ENCODE data around the gene VASN. TPM values are rescaled to one million over a fixed set of nuclear protein-coding genes. Genes with fewer than 3 reads are reported as not detected.
"Not testable (repeated sequence)": the region's sequence is repeated elsewhere in the genome, so short reads cannot be mapped to it uniquely, and the experiment has no call there.

The VASN gene
- polyA plus RNA-seq, 1 donor: 5.7 TPM

DNA sequence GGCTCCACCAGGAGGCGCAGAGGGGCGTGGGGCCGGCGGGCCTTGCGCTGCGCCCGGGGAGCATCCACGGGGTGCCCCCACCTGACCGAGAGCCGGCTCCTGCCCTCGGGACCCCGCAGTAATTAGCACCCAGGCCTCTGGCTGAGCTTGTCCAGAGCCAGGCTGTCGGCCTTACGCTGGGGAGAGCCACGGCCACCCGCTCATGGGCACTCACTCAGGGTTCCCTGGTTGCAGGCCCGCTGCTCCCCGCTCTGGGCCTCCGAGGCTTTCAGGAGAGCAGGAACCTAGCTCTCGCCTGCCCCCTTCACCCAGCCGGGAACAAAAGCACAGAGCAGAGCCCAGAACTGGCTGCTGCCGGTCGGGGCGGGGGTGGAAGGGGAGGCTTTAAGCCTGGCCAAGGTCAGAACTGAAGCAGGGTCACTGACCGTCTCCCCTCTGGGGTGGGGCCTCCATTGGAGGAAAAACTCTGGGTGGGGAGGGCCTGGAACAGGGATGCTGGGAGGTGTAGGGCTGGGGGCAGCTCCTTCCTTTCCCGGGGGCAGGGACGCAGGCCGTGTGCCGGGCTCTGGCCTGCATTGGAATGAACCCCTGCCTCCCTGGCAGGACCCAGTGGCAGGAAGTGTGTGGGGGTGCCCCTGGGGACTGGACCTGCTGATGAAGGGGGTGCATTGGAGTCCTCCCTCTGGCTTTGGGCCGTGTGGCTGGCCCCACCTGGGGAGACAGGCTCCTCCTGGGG, 43.4 kb upstream of the VASN start:
- H3K4me3 ChIP-seq (ENCODE audit: low read length): peak overlapping the region; percentile 49
- no peaks in the 10 kb centered on the region for H3K27me3 ChIP-seq (ENCODE audit: control insufficient read depth, insufficient read depth, low read length)
- DNase-seq: peak; percentile 75 to 86
- H3K27ac ChIP-seq (ENCODE audit: low read length): peak overlapping the region; percentile 71
- WGBS (ENCODE audit: insufficient coverage, low lambda C conversion rate): no CpG with 5 or more reads among the region's 30 CpGs
- H3K9me3 ChIP-seq (ENCODE audit: control insufficient read depth, low read depth, low read length): peaks cover 3% of the 10 kb centered on the region
- H3K36me3 ChIP-seq (ENCODE audit: control insufficient read depth, insufficient read depth, low read length): peaks cover 9% of the 10 kb centered on the region
- peaks cover 38% of the 10 kb centered on the region for H3K4me1 ChIP-seq (ENCODE audit: control insufficient read depth, insufficient read depth, low read length)

DNA sequence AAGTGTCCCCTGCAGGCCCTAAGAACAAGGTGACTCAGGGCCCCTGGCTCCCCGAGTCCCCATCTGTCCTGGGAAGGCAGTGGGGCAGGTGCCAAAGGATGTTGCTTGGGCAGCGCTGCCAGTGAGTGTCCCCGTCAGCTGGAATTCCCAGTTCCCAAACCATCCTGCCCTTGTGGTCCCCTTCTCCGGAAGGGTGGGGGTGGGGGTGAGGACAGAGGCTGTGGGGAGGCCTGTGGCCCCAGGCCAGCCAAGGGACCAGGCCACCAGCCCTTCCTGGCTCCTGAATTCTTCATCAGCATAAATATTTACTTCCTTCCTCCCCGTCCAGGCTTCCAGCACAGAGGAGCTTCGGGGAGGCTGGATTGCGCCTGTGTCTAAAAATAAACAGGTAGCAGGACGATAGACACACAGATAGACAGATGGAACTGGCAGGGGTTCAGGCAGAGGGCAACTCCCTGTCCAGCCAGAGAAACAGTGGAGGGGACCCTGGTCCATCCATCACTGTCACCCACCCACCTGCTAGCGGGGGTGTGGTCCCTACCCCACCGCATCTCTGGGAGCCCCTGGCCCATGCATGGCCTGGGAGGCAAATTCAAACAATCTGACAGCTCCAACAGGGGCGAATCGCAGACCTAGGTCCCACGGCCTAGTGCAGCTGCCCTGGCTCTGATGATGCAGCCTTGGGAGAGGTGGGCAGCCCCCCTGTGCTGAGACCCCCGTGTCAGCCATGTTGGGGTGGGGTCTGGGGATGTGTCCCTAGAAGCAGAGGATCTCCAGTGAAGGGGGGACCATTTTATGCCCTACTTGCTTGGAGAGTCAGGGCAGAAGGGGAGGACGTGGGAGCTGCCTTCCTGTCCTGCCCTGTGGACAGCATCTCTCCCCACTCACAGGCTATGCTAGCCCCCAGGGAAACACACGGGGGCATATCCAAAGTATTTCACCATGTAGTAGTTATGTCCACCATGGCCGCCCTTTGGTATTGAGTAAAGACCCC, 42.6 kb upstream of the VASN start:
- Histone ChIP-seq H3K4me1 (ENCODE audit: control insufficient read depth, insufficient read depth, low read length) (peaks cover 30% of the 10 kb centered on the region), H3K9me3 (ENCODE audit: control insufficient read depth, low read depth, low read length) (peaks cover 3% of the 10 kb centered on the region), H3K27ac (ENCODE audit: low read length) (peak overlapping the region; percentile 71), H3K4me3 (ENCODE audit: low read length) (no peak overlapping the region), H3K36me3 (ENCODE audit: control insufficient read depth, insufficient read depth, low read length) (peaks cover 9% of the 10 kb centered on the region), H3K27me3 (ENCODE audit: control insufficient read depth, insufficient read depth, low read length) (no peaks in the 10 kb centered on the region)
- no CpG with 5 or more reads among the region's 17 CpGs for WGBS (ENCODE audit: insufficient coverage, low lambda C conversion rate)
- no peak for DNase-seq

DNA sequence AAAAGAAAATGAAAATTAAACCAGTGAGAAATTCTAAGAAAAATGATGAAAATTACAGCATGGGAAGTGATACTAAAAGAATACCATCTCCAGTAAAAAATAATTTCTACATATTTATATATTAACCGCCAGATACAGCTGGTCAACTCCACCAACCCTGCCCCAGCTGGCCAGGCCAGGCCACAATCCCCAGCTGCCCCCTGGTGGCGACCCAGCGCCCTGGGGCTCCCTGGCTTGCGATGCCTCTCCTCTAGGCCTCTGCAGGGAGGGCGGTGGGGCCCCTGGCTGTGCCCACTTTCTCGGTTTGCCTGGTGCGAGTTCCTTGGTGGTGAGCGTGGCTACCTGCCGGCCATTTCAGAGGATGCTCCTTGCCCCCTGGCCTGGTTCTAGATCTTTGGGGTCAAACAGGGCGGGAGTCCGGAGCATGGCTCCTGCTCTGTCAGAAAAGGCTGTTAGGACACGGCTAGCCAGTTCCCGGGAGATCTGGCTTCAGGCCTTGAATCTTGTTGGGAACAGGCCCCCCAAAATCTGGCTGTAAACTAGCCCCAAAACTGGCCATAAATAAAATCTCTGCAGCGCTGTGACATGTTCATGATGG, 41.3 kb upstream of the VASN start:
- H3K9me3 ChIP-seq (ENCODE audit: control insufficient read depth, low read depth, low read length): no peaks in the 10 kb centered on the region
- H3K4me3 ChIP-seq (ENCODE audit: low read length): no peak overlapping the region
- peaks cover 17% of the 10 kb centered on the region for H3K4me1 ChIP-seq (ENCODE audit: control insufficient read depth, insufficient read depth, low read length)
- H3K36me3 ChIP-seq (ENCODE audit: control insufficient read depth, insufficient read depth, low read length): peaks cover 19% of the 10 kb centered on the region
- H3K27me3 ChIP-seq (ENCODE audit: control insufficient read depth, insufficient read depth, low read length): no peaks in the 10 kb centered on the region
- DNase-seq: no peak
- H3K27ac ChIP-seq (ENCODE audit: low read length): no peak overlapping the region
- no CpG with 5 or more reads among the region's 14 CpGs for WGBS (ENCODE audit: insufficient coverage, low lambda C conversion rate)

DNA sequence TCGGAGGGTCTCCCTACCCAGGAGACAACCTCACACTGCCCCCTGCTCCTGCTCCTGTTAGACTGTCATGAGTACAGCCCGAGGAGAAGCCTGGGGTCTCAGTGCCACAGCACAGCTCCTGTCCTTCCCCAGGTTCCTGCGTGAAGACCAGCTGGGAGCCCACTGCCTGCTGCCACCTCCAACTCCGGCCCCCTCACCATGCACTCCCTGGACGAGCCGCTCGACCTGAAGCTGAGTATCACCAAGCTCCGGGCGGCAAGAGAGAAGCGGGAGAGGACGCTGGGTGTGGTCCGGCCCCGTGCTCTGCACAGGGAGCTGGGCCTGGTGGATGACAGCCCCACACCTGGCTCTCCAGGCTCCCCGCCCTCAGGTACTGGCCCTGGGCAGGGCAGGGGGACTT, 39.6 kb upstream of the VASN start:
- H3K27ac ChIP-seq (ENCODE audit: low read length): no peak overlapping the region
- peaks cover 15% of the 10 kb centered on the region for H3K4me1 ChIP-seq (ENCODE audit: control insufficient read depth, insufficient read depth, low read length)
- WGBS (ENCODE audit: insufficient coverage, low lambda C conversion rate): no CpG with 5 or more reads among the region's 14 CpGs
- no peak for DNase-seq
- H3K27me3 ChIP-seq (ENCODE audit: control insufficient read depth, insufficient read depth, low read length): no peaks in the 10 kb centered on the region
- no peak overlapping the region for H3K4me3 ChIP-seq (ENCODE audit: low read length)
- no peaks in the 10 kb centered on the region for H3K9me3 ChIP-seq (ENCODE audit: control insufficient read depth, low read depth, low read length)
- H3K36me3 ChIP-seq (ENCODE audit: control insufficient read depth, insufficient read depth, low read length): peaks cover 27% of the 10 kb centered on the region

DNA sequence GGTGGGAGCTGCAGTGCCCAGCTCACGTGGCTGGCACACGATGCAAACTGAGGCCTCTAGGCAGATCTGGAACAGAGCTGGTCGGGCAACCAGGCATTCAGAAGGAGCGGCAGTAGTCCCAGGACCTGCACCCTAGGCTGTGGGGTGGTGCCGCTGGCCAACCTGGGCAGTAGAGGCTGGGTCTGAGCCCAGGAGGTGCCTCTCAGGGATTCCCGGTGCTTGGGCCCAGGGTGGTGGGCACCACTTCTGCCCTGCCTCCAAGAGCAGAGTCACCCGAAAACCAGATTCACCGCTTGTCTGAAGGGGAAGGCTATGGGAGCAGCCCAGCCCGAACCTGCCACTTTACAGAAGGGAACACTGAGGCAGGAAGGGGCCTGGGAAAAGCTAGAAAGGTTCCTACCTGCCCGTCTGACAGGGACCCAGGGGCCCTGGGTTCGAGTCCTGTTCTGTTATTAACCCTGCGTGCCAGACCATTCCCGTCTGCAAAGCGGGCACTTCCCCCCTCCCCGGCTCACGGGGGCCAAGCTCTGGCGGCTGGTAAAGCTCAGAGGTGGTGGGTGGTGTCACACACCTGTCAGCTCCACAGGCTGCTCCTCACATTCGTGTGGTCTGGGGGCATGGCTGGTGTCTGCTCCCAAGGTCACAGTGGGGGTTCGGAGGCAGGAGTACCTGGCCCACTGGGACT, 38.9 kb upstream of the VASN start:
- peaks cover 12% of the 10 kb centered on the region for H3K4me1 ChIP-seq (ENCODE audit: control insufficient read depth, insufficient read depth, low read length)
- H3K36me3 ChIP-seq (ENCODE audit: control insufficient read depth, insufficient read depth, low read length): peaks cover 33% of the 10 kb centered on the region
- no CpG with 5 or more reads among the region's 19 CpGs for WGBS (ENCODE audit: insufficient coverage, low lambda C conversion rate)
- no peaks in the 10 kb centered on the region for H3K27me3 ChIP-seq (ENCODE audit: control insufficient read depth, insufficient read depth, low read length)
- no peak for DNase-seq
- H3K27ac ChIP-seq (ENCODE audit: low read length): no peak overlapping the region
- H3K9me3 ChIP-seq (ENCODE audit: control insufficient read depth, low read depth, low read length): no peaks in the 10 kb centered on the region
- H3K4me3 ChIP-seq (ENCODE audit: low read length): no peak overlapping the region

DNA sequence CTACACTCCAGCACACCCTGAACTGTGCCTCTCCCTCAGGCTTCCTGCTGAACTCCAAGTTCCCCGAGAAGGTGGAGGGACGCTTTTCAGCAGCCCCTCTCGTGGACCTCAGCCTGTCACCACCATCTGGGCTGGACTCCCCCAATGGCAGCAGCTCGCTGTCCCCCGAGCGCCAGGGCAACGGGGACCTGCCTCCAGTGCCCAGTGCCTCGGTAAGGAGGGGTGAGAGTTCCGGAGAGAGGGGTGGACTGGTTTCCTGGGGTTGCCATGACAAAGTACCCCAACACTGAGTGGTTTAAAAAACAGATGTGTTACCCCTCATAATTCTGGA, 38.4 kb upstream of the VASN start:
- no peak overlapping the region for H3K4me3 ChIP-seq (ENCODE audit: low read length)

DNA sequence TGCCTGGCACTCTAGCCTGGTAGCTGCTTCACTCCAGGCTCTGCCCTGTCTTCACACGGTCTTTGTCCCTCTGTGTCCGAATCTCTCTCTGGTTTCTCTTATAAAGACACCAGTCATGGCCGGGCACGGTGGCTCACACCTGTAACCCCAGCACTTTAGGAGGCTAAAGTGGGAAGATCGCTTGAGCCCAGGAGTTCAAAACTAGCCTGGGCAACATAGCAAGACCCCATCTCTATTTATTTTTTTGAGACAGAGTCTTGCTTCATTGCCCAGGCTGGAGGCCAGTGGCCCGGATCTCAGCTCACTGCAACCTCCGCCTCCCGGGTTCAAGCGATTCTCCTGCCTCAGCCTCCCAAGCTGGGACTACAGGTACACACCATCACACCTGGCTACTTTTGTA, 37.9 kb upstream of the VASN start:
- not testable (repeated sequence) for DNase-seq; H3K4me1 ChIP-seq (ENCODE audit: control insufficient read depth, insufficient read depth, low read length); H3K9me3 ChIP-seq (ENCODE audit: control insufficient read depth, low read depth, low read length); H3K27ac ChIP-seq (ENCODE audit: low read length); H3K4me3 ChIP-seq (ENCODE audit: low read length); H3K27me3 ChIP-seq (ENCODE audit: control insufficient read depth, insufficient read depth, low read length)
- peaks cover 42% of the 10 kb centered on the region for H3K36me3 ChIP-seq (ENCODE audit: control insufficient read depth, insufficient read depth, low read length)
- no CpG with 5 or more reads among the region's 9 CpGs for WGBS (ENCODE audit: insufficient coverage, low lambda C conversion rate)

More for the DNA sequence above, 38.4 kb upstream of the VASN start:
- Histone ChIP-seq H3K27ac (ENCODE audit: low read length) (no peak overlapping the region), H3K27me3 (ENCODE audit: control insufficient read depth, insufficient read depth, low read length) (no peaks in the 10 kb centered on the region), H3K4me1 (ENCODE audit: control insufficient read depth, insufficient read depth, low read length) (peaks cover 11% of the 10 kb centered on the region), H3K9me3 (ENCODE audit: control insufficient read depth, low read depth, low read length) (no peaks in the 10 kb centered on the region), H3K36me3 (ENCODE audit: control insufficient read depth, insufficient read depth, low read length) (peaks cover 38% of the 10 kb centered on the region)
- no CpG with 5 or more reads among the region's 9 CpGs for WGBS (ENCODE audit: insufficient coverage, low lambda C conversion rate)
- no peak for DNase-seq

DNA sequence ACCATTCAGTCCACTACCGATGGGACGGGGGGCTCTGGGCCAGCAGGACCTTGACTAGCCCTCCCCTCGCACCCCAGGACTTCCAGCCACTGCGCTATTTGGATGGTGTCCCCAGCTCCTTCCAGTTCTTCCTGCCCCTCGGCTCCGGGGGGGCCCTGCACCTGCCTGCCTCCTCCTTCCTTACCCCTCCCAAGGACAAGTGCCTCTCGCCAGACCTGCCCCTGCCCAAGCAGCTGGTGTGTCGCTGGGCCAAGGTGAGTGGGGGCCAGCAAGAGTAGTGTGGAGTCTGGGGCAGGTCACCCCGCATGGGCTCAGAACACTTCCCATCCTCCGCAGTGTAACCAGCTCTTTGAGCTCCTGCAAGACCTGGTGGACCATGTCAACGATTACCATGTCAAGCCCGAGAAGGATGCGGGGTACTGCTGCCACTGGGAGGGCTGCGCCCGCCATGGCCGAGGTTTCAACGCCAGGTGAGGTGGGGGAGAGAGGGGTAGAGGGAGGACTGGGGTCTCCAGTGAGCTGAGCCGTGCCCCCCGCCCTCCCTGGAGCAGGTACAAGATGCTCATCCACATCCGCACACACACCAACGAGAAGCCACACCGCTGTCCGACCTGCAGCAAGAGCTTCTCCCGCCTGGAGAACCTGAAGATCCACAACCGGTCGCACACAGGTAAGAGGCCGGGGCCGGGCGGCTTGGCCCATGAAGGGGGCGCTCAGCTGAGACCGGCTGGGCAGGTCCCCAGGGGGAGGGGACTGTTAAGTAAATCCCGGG, 36.7 kb upstream of the VASN start:
- Histone ChIP-seq H3K27me3 (ENCODE audit: control insufficient read depth, insufficient read depth, low read length) (no peaks in the 10 kb centered on the region), H3K36me3 (ENCODE audit: control insufficient read depth, insufficient read depth, low read length) (peaks cover 51% of the 10 kb centered on the region), H3K4me3 (ENCODE audit: low read length) (no peak overlapping the region), H3K4me1 (ENCODE audit: control insufficient read depth, insufficient read depth, low read length) (no peaks in the 10 kb centered on the region), H3K9me3 (ENCODE audit: control insufficient read depth, low read depth, low read length) (no peaks in the 10 kb centered on the region), H3K27ac (ENCODE audit: low read length) (no peak overlapping the region)
- DNase-seq: no peak
- no CpG with 5 or more reads among the region's 32 CpGs for WGBS (ENCODE audit: insufficient coverage, low lambda C conversion rate)

DNA sequence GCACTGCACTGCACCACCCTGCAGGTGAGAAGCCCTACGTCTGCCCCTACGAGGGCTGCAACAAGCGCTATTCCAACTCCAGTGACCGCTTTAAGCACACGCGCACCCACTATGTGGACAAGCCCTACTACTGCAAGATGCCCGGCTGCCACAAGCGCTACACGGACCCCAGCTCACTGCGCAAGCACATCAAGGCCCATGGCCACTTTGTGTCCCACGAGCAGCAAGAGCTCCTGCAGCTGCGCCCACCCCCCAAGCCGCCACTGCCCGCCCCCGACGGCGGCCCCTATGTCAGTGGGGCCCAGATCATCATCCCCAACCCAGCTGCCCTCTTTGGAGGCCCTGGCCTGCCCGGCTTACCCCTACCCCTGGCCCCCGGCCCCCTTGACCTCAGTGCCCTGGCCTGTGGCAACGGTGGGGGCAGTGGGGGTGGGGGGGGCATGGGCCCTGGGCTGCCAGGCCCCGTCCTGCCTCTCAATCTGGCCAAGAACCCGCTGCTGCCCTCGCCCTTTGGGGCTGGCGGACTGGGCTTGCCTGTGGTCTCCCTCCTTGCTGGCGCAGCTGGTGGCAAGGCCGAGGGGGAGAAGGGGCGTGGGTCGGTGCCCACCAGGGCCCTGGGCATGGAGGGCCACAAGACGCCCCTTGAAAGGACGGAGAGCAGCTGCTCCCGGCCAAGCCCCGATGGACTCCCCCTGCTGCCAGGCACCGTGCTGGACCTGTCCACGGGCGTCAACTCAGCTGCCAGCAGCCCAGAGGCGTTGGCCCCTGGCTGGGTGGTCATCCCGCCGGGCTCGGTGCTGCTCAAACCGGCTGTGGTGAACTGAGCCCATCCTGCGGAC, 34.7 kb upstream of the VASN start:
- no peak overlapping the region for H3K4me3 ChIP-seq (ENCODE audit: low read length)
- WGBS (ENCODE audit: insufficient coverage, low lambda C conversion rate): no CpG with 5 or more reads among the region's 41 CpGs
- no peaks in the 10 kb centered on the region for H3K9me3 ChIP-seq (ENCODE audit: control insufficient read depth, low read depth, low read length)
- no peak overlapping the region for H3K27ac ChIP-seq (ENCODE audit: low read length)
- H3K27me3 ChIP-seq (ENCODE audit: control insufficient read depth, insufficient read depth, low read length): no peaks in the 10 kb centered on the region
- no peaks in the 10 kb centered on the region for H3K4me1 ChIP-seq (ENCODE audit: control insufficient read depth, insufficient read depth, low read length)
- DNase-seq: no peak
- peaks cover 66% of the 10 kb centered on the region for H3K36me3 ChIP-seq (ENCODE audit: control insufficient read depth, insufficient read depth, low read length)
